ENCODE data around the gene MCC. TPM values are rescaled to one million over a fixed set of nuclear protein-coding genes. Genes with fewer than 3 reads are reported as not detected.

Gene MCC
- total RNA-seq, 1 donor from 2014 or later: 2.5 TPM

GRCh38 chr5:113490317-113490716 lies 2.1 kb upstream of the MCC start:
- DNase-seq (ENCODE audit: low spot score): no peak
- H3K4me2 ChIP-seq: no peak overlapping the region
- H3K27me3 ChIP-seq: peaks cover 37% of the 10 kb centered on the region
- no peak for TF ChIP-seq EZH2phosphoT487 (IDR thresholded peaks at IDR 0.05)
- TF ChIP-seq CTCF (IDR thresholded peaks at IDR 0.05): no peak
- no peak for TF ChIP-seq EZH2 (IDR thresholded peaks at IDR 0.05)
- H4K20me1 ChIP-seq (ENCODE audit: low read depth): no peaks in the 10 kb centered on the region
- peaks cover 6% of the 10 kb centered on the region for H3F3A ChIP-seq (ENCODE audit: low read depth)
- H3K27me3 Mint-ChIP-seq (ENCODE audit: insufficient read depth, low read depth): peaks cover 10% of the 10 kb centered on the region
- H3K9me3 ChIP-seq (ENCODE audit: low read depth): peaks cover 11% of the 10 kb centered on the region
- no peak overlapping the region for H3K27ac ChIP-seq
- peaks cover 22% of the 10 kb centered on the region for H3K9me3 Mint-ChIP-seq
- H3K79me2 ChIP-seq (ENCODE audit: low read depth): no peaks in the 10 kb centered on the region
- peaks cover 5% of the 10 kb centered on the region for H3K4me1 ChIP-seq
- no peaks in the 10 kb centered on the region for H3K4me1 Mint-ChIP-seq
- no peak overlapping the region for H2AFZ ChIP-seq (replicated peaks)
- H3K36me3 Mint-ChIP-seq: peaks cover 3% of the 10 kb centered on the region
- H3K4me3 Mint-ChIP-seq: no peak overlapping the region
- no peaks in the 10 kb centered on the region for H3K36me3 ChIP-seq
- no peak overlapping the region for H3K4me3 ChIP-seq
- H3K27ac Mint-ChIP-seq: no peak overlapping the region
- no peak overlapping the region for H3K9ac ChIP-seq

- Histone ChIP-seq H3K79me2 (ENCODE audit: low read depth) (no peaks in the 10 kb centered on the region), H3K27ac (no peak overlapping the region), H3K9ac (no peak overlapping the region), H4K20me1 (ENCODE audit: low read depth) (no peaks in the 10 kb centered on the region), H3K4me3 (no peak overlapping the region), H3K4me2 (no peak overlapping the region), H3F3A (ENCODE audit: low read depth) (peaks cover 6% of the 10 kb centered on the region), H3K36me3 (no peaks in the 10 kb centered on the region), H3K4me1 (peaks cover 5% of the 10 kb centered on the region), H3K9me3 (ENCODE audit: low read depth) (peaks cover 11% of the 10 kb centered on the region), H2AFZ (replicated peaks) (no peak overlapping the region), H3K27me3 (peaks cover 39% of the 10 kb centered on the region)
- Mint-ChIP-seq H3K9me3 (peaks cover 22% of the 10 kb centered on the region), H3K36me3 (peaks cover 3% of the 10 kb centered on the region), H3K27ac (no peak overlapping the region), H3K4me3 (peak overlapping the region; percentile 91), H3K4me1 (no peaks in the 10 kb centered on the region), H3K27me3 (ENCODE audit: insufficient read depth, low read depth) (peaks cover 10% of the 10 kb centered on the region)
- no peak for DNase-seq (ENCODE audit: low spot score)
- TF ChIP-seq CTCF (IDR thresholded peaks at IDR 0.05): no peak
- TF ChIP-seq EZH2phosphoT487 (IDR thresholded peaks at IDR 0.05): no peak
- no peak for TF ChIP-seq EZH2 (IDR thresholded peaks at IDR 0.05)
Measured at GRCh38 chr5:113489299-113489698, 1.0 kb upstream of the MCC start.

GRCh38 chr5:113488645-113489184 lies 462 bp upstream of the MCC start:
- no peaks in the 10 kb centered on the region for H3K4me1 Mint-ChIP-seq
- no peaks in the 10 kb centered on the region for H4K20me1 ChIP-seq (ENCODE audit: low read depth)
- TF ChIP-seq EZH2phosphoT487 (IDR thresholded peaks at IDR 0.05) (no peak), EZH2 (IDR thresholded peaks at IDR 0.05) (no peak), CTCF (IDR thresholded peaks at IDR 0.05) (no peak)
- H3K27me3 ChIP-seq: peaks cover 39% of the 10 kb centered on the region
- no peaks in the 10 kb centered on the region for H3K79me2 ChIP-seq (ENCODE audit: low read depth)
- peaks cover 5% of the 10 kb centered on the region for H3K4me1 ChIP-seq
- peaks cover 6% of the 10 kb centered on the region for H3F3A ChIP-seq (ENCODE audit: low read depth)
- peaks cover 10% of the 10 kb centered on the region for H3K27me3 Mint-ChIP-seq (ENCODE audit: insufficient read depth, low read depth)
- peaks cover 11% of the 10 kb centered on the region for H3K9me3 ChIP-seq (ENCODE audit: low read depth)
- peaks cover 3% of the 10 kb centered on the region for H3K36me3 Mint-ChIP-seq
- H3K4me2 ChIP-seq: peak overlapping the region; percentile 93
- H3K36me3 ChIP-seq: no peaks in the 10 kb centered on the region
- no peak overlapping the region for H3K27ac ChIP-seq
- H3K4me3 ChIP-seq: peak overlapping the region; percentile 76
- no peak overlapping the region for H3K9ac ChIP-seq
- peak overlapping the region; percentile 91 for H3K4me3 Mint-ChIP-seq
- peak overlapping the region; percentile 99 for H2AFZ ChIP-seq (replicated peaks)
- peaks cover 22% of the 10 kb centered on the region for H3K9me3 Mint-ChIP-seq
- no peak overlapping the region for H3K27ac Mint-ChIP-seq
- DNase-seq (ENCODE audit: low spot score): no peak
